GM21367 (cell line): ENCODE measurements around the gene SYPL1.
A peak's percentile ranks its signal among the peaks of the same experiment; 100 is the strongest.

Source experiments
- ATAC-seq: cut with Tn5 transposase; IDR thresholded peaks from one replicate; pipeline ENCODE4 v1.9.1; 2021; ENCODE audit not compliant: unreplicated experiment

SYPL1 gene

GRCh38 chr7:106122713-106123112 lies 10.6 kb upstream of the SYPL1 start:
- no peak for ATAC-seq

DNA sequence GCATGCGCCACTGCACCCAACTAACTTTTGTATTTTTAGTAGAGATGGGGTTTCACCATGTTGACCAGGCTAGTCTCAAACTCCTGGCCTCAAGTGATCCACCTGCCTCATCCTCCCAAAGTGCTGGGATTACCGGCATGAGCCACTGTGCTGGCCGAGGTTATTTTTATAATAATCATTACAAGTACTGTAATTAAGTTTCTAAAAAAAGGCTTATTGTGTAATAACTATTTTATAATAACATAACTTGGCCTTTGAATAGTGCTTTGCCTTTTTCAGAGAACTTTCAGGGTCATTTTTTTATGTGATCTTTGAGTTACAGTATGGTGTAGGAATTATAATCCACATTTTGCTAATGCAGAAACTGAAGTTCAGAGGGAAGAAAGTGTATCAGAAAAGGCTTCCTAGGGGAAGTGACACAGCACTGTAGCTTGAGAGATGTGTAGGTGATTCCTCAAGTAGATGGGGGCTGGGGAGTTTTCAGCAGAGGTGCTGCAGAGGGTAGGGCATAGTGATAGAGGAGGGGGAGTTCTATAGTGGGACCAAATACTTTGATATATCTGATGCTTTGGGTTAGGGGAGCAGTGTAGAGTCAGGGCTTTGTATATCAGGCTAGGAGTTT lies 9.2 kb upstream of the SYPL1 start:
- no peak for ATAC-seq

DNA sequence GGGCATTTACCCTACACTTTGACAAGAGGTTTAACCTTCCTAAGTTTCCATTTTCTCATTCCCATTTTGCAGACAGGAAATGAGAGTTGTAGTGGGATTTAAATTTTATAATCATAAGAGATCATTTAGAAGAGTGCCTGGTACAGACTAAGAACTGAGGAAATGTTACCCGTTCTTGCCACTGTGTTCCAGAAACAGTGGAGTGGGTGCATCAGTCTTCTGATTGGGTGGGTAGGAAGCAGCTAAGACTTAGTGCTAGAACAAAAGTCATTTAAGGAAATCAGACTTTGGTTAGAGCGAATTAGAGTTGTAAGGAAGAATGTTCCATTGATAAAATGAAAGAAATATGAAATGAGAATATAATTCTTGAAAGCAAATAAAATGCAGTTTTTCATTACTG lies 8.4 kb upstream of the SYPL1 start:
- no peak for ATAC-seq

- no peak for ATAC-seq
Observed at GRCh38 chr7:106119719-106120118, 7.6 kb upstream of the SYPL1 start.

DNA sequence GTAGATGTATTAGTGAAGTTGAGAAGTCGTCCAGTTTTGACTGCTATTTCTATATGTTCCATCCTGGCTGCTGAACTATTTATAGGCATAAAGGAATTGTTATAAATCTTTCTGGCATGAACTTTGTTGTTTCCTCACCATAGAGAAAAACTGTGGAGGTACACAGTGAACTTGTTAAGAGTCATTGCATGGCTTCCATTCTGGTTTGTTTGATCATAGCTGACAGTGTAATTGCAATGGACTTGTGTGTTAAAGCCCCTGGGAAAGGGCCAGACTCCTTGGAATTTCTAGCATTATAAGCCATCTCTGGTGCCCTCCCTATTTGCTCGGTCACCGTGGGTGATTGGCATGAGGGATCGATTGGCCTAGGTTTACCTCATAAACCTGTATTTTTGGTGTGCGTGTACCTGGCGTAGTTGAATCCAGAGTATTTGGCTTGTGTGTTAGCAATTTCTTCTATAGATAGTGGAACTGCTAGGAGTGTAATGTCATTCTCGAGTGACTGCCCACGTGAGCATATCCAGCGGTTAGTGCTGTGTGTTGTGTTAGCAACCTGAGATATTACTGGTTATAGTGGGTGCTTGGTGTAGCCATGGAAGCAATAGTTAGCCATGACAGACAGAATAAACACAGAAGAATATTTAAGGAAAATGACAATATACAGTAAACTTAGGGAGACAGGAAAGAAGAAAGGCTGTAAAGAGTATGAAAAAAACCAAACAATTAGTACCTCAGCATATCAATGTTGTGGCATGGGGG lies 5.9 kb upstream of the SYPL1 start:
- no peak for ATAC-seq

GRCh38 chr7:106116161-106116704 lies 4.1 kb upstream of the SYPL1 start:
- no peak for ATAC-seq

DNA sequence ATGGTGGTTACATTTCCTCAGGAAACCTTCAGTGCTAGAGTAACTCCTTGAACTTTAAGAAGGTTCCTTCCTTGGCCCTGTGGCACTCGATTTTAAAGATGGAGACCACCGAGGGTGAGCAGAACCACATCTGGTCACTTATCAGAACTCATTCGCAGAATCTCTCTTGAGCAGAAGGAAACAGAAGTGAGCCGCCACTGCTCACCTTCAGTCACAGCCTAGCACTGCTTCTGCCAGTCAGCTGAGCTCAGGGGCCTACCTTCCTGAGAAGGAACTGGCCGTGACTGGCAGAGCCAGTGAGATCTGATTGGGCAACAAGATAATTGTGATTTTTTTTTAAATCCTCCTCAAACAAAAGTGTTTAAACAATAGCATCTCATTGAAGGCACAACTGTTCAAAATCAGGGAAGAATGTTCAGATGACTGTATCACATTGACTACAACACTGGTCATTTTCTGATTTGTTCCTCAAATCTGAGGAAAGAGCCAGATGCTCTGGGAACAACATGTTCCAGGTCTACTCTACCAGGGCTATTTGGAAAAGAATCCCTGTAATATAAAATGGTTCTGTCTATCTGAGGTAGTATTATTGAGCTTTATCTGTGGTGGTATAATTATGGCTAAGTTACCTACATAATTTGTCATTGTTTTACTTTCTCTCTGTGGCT lies 2.7 kb upstream of the SYPL1 start:
- ATAC-seq = no peak

DNA sequence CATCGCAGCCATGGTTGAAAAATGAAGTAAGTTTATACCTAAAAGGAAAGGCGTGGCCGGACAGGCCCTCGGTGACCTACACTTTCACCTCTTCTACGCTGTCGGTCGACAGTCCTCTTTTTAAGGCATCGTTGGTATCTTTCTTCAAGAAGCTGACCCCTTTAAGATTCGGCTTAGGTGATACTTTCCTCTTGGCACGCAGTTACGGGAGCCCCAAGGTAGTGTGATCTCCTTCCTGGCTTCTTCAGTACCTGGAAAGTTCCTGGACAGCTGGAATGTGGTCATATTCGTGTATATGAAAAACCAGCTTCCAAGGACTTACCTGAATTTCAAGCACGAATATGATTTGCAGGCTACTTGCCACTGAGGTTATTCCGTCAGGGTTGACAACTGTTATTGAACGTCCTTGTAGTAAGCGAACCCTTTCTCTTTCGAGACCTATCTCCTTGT lies 885 bp upstream of the SYPL1 start:
- ATAC-seq = no peak

- ATAC-seq = peak; percentile 20
Observed at GRCh38 chr7:106111655-106112117, 426 bp downstream of the SYPL1 start.

GRCh38 chr7:106110885-106111654 lies 1.0 kb downstream of the SYPL1 start:
- no peak for ATAC-seq

DNA sequence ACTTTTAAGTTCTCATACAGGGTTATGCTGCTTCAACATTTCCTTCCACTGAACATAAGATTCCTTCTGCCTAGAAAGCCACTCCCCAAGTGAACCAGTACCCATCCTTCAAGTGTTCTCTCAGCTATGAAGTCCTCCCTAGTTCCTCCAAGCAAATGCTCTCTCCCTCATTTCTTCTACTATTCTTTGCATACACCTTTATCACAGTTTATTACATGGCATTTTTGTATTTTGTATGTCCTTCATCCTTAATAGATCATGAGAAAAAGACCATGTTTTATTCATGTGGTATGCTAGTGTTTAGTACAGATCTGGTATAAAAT lies 1.9 kb downstream of the SYPL1 start:
- no peak for ATAC-seq

- no peak for ATAC-seq
Observed at GRCh38 chr7:106109521-106110237, 2.4 kb downstream of the SYPL1 start.

DNA sequence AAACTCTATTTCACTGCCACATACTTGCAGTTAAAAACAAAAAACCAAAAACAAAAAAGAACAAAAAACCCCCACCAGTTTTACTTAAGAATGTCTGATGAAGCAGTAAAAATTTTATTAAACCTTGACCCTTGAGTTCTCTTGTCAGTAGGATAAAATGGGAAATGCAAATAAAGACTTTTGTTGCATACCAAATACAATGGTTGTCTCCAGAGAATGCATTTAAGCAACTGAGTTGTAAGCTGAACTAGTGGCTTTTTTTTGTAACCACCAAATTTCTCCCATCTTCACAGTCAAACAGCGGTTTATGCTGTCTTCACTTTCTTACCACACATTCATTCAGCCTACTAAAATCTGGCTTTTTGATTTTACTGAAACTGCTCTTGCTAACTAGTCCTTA lies 3.1 kb downstream of the SYPL1 start:
- no peak for ATAC-seq

GRCh38 chr7:106104721-106105260 lies 7.3 kb downstream of the SYPL1 start:
- ATAC-seq = no peak

DNA sequence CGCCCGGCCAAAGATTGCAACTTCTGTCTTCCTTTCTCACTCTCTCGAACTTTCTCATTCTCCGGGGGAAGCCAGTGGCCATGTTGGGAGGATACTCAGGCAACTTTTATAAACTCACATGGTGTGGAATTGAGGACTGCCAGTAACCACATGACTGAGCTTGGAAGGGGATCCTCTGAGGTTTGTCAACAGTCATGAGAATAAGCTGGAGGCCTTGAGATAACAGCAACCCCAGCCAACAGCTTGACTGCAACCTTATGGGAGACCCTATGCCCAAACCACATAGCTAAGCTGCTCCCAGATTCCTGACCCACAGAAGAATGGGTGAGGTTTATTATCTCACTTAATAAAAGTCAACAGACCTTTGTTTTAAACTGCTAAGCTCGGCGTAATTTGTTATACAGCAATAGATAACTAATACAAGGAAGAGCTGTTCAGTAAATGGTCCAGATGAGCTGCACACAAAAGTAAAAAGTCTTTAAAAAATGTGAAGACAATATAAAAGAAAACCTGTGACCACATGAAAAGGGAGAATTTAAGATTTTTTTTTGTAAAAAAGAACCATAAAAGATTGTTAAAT lies 9.6 kb downstream of the SYPL1 start:
- ATAC-seq = no peak

DNA sequence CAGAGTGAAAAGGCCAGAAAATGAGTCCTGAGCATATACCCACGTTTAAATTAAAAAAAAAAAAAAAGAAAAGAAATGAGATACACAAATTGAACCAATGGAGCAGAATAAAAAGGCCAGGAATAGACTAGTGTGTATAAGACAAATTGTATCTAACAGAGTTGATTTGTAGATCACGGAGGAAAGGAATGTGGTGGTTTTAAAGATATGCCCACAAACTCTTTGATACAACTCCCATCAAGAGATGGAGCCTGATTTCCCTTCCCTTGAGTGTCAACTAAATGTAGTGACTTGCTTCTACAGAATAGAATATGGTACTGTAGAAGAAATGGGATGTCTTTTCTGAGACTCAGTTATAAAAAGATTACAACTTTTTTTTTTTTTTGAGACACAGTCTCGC lies 10.4 kb downstream of the SYPL1 start:
- ATAC-seq = no peak

GRCh38 chr7:106100863-106101629 lies 11.1 kb downstream of the SYPL1 start:
- no peak for ATAC-seq

DNA sequence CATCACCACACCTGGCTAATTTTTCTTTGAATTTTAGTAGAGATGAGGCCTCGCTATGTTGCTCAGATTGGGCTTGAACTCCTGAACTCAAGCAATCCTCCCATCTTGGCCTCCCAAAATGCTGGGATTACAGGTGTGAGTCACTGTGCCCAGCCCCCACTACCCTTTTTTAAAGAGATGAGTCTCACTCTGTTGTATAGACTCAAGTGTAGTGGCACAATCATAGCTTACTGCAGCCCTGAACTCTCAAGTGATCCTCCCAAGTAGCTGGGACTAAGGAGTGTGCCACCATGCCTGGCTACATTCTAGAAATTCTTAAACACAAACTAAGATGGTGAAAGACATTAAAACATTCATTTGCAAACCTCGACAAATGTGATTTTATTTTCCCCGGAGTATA lies 12.6 kb downstream of the SYPL1 start:
- ATAC-seq = no peak

DNA sequence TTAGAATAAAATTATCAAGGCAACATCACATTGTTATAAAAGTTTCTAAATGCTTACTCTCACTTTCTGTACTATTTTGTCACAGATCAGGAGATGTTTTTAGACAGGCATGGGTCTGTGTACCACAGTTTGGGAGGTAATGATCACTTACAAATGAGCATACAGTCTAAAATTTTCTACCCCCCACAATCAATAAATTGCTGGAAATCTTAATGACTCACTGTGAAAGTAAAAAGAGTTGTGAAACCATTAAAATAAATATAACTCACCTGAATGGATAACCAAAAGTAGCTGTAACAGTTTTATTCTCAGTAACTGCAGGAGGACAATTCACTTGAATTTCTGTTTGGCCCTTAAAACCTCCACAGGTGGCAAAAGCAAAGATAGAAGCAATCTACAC lies 13.2 kb downstream of the SYPL1 start:
- no peak for ATAC-seq
